Stimulated activated CD8-positive, alpha-beta memory T cell treated with anti-CD3 and anti-CD28 coated beads, Interleukin-15, amount 100 ng/mL, for 24 hours (primary cell): ENCODE data around the gene FGL2.
"Not testable (repeated sequence)": the region's sequence is repeated elsewhere in the genome, so short reads cannot be mapped to it uniquely, and the experiment has no call there.

ENCODE experiments used
- DNase-seq: peaks from one replicate; pipeline ENCODE4 v3.0.0-alpha.2; 2020; ENCODE audit warnings: low read depth

The FGL2 gene

GRCh38 chr7:77216181-77216845 is 16.7 kb upstream of the FGL2 start:
- no peak for DNase-seq

DNA sequence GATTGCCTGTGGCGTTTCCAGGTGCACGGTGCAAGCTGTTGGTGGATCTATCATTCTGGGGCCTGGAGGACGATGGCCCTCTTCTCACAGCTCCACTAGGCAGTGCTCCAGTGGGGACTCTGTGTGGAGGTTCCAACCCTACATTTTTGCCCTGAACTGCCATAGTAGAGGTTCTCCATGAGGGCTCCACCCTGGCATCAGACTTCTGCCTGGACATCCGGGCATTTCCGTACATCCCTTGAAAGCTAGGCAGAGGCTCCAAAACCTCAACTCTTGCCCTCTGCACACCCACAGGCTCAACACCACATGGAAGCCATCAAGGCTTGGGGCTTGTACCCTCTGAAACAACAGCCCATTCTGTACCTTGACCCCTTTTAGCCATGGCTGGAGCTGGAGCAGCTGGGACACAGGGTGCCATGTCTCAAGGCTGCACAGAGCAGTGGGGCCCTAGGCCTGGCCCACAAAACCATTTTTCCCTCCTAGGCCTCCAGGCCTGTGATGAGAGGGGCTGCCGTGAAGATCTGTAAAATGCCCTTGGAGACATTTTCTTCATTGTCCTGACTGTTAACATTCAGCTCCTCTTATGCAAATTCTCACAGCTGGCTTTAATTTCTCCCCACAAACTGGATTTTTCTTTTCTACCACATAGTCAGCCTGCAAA is 10.0 kb upstream of the FGL2 start:
- DNase-seq, result no peak

DNA sequence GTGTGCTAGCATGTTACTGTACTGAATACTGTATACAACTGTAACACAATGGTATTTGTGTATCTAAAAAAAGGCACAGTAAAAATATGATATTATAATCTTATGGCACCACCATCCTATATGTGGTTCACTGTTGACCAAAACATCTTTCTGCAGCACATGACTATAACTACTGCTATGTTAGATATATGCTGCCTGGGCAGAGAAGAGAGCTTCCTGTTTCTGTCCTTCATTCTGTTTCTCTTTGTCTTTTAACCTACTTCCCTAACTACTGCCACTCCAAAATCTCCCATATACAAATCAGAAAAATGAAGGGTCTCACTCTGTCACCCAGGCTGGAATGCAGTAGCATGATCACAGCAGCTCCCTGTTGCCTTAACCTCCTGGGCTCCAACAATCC is 8.8 kb upstream of the FGL2 start:
- DNase-seq, result no peak

DNA sequence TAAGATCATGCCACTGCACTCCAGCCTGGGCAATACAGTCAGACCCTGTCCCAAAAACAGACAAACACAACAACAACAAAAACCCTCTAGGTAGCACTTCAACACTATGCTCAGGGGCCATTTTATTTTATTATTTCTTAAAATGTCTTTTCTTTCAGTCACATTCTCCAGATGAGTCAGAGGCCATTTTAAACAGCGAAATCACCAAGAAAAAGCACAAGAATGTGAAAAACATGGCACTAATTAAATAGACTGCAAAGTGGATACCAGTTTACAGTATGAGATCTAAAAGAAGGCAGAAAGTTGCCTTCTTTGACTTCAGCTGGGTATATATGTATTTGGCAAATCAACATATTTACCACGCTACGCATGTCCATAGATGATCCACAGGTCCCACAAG is 6.1 kb upstream of the FGL2 start:
- no peak for DNase-seq

DNA sequence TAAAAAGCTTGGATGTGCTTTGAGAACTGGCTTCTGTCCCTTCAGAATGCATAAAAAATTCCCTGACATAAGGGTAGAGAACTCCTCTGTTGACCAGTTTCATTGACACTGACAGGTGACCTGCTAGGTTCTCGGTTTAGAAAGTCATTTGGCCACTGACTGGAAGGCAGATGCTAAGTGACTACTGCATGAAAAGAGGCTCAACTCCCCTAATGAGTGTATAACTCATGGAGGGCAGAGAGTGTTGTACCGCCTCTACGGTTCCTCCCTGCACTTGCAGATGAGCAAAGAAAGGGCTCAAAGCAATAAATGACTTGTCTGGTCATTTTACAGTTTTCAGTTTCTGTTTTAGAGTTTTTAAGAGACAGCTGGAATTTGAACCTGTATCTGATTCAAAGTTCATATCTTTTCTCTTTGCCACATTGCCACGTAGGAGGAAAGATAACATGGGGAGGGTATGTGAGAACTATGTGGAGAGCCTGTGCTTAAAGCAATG is 2.9 kb upstream of the FGL2 start:
- no peak for DNase-seq

GRCh38 chr7:77200542-77200941 is 923 bp upstream of the FGL2 start:
- no peak for DNase-seq

GRCh38 chr7:77197141-77197540 is 2.5 kb downstream of the FGL2 start:
- no peak for DNase-seq

DNA sequence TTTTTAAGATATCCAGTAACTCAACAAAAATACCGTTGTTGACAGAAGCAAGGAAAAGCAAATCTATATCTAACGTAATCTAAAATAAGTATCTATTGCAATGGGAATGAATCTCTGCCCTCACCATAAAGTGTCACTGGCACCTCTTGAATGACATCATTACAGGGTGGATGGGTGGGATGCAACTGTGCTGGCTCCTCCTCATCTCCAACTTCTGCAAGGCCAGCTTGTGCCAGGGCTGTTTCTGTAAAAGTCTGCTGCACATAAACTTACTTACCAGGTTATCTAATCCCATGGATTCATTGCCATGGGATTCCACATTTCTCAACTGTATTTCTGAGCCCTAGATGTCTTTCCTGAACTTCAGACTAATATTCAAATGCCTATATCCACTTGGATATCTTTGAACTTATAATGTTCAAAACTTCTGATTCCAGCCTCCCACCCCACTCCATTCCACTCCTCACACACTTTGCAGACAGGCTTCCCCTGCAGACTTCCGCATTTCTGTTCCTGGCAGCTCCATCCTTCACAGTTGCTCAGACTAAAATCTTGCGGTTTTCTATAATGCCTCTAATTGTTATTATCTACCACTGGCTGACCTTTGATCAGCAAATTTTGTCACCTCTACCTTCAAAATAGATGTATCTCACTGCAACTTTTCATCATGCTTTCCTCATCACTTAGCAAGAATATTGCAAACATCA is 10.7 kb downstream of the FGL2 start:
- no peak for DNase-seq

GRCh38 chr7:77185866-77186265 is 13.8 kb downstream of the FGL2 start:
- DNase-seq, result no peak

- no peak for DNase-seq
These were observed 14.6 kb downstream of the FGL2 start for GRCh38 chr7:77184990-77185389.

DNA sequence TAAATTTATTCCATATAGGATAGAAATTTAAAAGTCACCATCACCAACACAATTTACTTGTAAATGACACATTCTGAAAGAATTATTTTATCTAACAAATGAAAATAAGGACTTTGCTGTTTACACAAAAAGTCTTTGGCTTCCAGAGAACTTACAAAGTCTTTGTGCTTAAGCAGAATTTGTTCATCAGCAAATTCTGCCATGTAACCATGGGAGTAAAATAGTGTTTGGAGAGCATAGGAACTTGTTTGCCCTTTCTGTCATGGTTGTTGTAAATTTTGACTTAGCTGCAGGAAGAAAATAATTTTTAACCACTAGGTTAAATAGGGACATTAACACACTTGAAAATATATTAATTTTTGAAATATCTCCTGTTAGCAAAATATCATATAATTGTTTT is 15.2 kb downstream of the FGL2 start:
- DNase-seq, result no peak

DNA sequence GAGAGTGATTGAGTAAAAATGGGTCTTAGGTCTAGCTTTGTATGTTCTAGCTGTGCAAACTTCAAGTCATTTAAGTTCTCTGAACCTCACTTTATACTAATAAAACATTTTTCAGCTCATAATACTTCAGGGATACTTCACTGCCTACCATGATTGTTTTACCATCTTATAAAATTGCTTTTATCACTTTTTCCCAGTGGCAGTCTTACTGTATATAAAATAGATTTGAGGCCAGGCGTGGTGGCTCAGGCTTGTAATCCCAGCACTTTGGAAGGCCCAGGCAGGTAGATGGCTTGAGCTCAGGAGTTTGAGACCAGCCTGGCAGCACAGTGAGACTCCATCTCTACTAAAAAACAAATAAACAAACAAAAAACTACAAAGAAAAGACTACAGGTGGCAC is 17.4 kb downstream of the FGL2 start:
- DNase-seq, result no peak

DNA sequence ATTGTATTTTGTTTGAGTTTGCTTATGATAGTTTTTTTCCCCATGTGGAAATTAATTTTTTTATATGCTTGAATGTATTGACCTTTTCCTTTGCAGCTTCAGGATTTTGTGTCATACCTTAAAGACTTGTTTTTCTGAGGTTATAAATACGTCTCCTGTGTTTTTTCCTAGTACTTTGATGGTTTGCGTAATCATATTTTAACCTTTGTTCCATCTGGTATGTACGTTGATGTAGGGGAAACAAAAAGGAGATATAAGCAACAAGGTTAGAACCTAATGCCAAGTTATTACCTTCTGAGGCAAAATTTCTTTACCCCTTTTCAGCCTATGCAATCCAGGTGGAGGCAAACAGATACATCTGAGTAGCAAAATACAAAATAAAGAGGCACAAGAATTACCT is 17.9 kb downstream of the FGL2 start:
- no peak for DNase-seq

DNA sequence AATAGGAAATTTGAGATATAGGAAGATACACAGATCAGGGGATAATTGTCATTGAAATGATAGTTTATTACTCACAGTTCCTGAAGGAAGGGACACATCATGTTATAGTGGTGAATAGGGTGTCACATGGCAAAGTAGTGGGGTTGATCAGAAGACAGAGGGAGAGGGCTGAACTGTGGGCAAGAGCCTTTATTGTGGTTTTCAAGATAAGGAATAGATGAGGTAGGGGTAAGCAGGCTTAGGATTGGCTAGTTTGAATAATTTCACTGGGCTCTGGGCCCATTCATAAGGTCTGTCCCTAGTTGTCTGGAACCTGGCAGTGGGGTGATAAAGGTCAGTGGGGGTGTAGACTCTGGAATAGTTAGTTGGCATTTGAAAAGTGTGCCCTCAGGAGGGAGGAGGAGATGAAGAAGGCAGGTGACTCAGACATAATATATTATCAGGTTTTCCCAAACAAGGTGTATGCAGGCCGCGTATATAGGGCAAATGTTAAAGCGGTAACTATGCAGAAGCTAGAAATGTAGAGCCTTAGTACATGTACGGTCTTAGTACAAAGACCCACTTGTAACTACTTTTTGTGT is 18.5 kb downstream of the FGL2 start:
- no peak for DNase-seq

- DNase-seq, result not testable (repeated sequence)
These were observed 21.6 kb downstream of the FGL2 start for GRCh38 chr7:77178024-77178423.

- not testable (repeated sequence) for DNase-seq
These were observed 22.2 kb downstream of the FGL2 start for GRCh38 chr7:77177321-77177904.

DNA sequence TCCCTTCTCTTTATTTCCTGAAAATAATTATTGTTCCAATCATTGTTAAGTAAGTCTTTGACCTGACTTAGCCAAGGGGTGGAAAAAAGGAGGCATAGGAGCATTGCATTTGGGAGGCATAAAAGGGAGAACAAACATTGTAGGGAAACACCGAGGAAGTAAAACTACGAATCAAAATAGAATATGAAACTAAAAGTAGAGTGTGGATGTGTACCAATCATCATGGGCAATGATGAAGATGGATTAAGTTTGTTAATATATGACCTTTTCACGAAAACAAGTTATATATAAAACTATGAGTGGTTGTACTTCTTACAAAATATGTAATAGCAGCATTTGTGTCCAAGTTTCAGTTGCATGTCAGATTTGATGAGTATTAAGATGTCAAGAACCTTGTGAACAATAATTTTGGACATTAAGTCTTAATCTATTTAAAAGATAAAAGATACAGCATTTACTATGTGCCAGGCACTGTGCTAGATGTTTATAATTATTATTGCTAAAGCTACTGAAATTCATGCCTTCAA is 24.3 kb downstream of the FGL2 start:
- not testable (repeated sequence) for DNase-seq

GRCh38 chr7:77174418-77174817 is 25.2 kb downstream of the FGL2 start:
- not testable (repeated sequence) for DNase-seq

GRCh38 chr7:77172437-77173172 is 27.0 kb downstream of the FGL2 start:
- not testable (repeated sequence) for DNase-seq

GRCh38 chr7:77171073-77171472 is 28.5 kb downstream of the FGL2 start:
- DNase-seq, result not testable (repeated sequence)

DNA sequence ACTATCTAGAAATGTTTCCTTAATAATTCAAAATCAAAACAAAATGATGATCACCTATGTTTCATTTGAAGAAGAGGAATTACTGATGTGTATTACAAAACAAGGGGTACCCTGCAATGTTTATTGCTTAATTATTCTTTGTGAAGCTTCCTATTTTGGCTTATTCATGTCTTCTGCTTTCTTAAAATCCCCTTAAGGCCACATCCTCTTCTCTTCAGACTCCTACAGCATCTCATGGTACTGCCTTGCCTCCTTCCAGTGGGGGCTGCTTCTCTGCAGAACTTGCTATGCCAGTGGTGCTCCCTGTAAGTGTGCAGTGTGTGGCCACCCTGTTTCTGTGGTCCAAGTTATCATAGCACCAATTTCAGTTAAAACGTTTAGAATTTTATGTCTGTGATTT is 42.2 kb downstream of the FGL2 start:
- no peak for DNase-seq
